CD4-positive, alpha-beta memory T cell (primary cell): ENCODE data around the gene ZXDC. TPM values are rescaled to one million over a fixed set of nuclear protein-coding genes. Genes with fewer than 3 reads are reported as not detected.

Experiments
- CTCF ChIA-PET: fragments of 350-600 bp; sonication (Branson Sonifier 250); formaldehyde crosslinking; loops from one replicate; lab custom pipeline; 2021; ENCODE audit warnings: inconsistent platforms; ENCODE audit not compliant: partially characterized antibody; lab: Charles Lee
- POLR2A ChIA-PET: fragments of 350-600 bp; sonication (Branson Sonifier 250); formaldehyde crosslinking; loops from one replicate; lab custom pipeline; 2021; ENCODE audit not compliant: partially characterized antibody; lab: Charles Lee
- DNase-seq, 5 donors: peaks; one replicate each; pipeline versions ENCODE4 v3.0.0 to v3.0.0-alpha.2; 2020 to 2022; ENCODE audit warnings: mixed read lengths in 1 of 5
- H3K27ac ChIP-seq: one replicate; pipeline ENCODE4 v1.7.0; 2013; ENCODE audit warnings: low read depth, low read length
- H3K27me3 ChIP-seq: 2 replicates; pipeline ENCODE4 v1.7.0; 2013; ENCODE audit warnings: mild to moderate bottlenecking, low read length, moderate library complexity; ENCODE audit not compliant: insufficient read depth
- H3K36me3 ChIP-seq: 2 replicates; pipeline ENCODE4 v1.7.0; 2013; ENCODE audit warnings: mild to moderate bottlenecking, low read length, moderate library complexity; ENCODE audit not compliant: insufficient read depth
- H3K4me1 ChIP-seq: 2 replicates; pipeline ENCODE4 v1.7.0; 2013; ENCODE audit warnings: mild to moderate bottlenecking, low read length, moderate library complexity; ENCODE audit not compliant: insufficient read depth
- H3K4me3 ChIP-seq, 2 donors: one replicate each; pipeline ENCODE4 v1.7.0; 2013; ENCODE audit warnings: low read length in 2 of 2, mild to moderate bottlenecking in 1 of 2
- H3K9me3 ChIP-seq, 2 donors: one replicate each; pipeline ENCODE4 v1.7.0; 2013; ENCODE audit warnings: low read length in 2 of 2, control low read depth in 1 of 2; ENCODE audit not compliant: control insufficient read depth in 1 of 2
- H3K27ac Mint-ChIP-seq, 7 donors: one replicate each; pipeline ENCODE4 v1.8.0; 2020 to 2021; ENCODE audit warnings: mixed read lengths in 7 of 7, mild to moderate bottlenecking in 6 of 7, inconsistent platforms in 3 of 7, moderate library complexity in 3 of 7
- H3K27me3 Mint-ChIP-seq, 2 donors: one replicate each; pipeline ENCODE4 v1.8.0; 2020 to 2021; ENCODE audit warnings: mixed read lengths in 2 of 2
- H3K36me3 Mint-ChIP-seq, 2 donors: one replicate each; pipeline ENCODE4 v1.8.0; 2020 to 2021; ENCODE audit warnings: mixed read lengths in 2 of 2, inconsistent platforms in 1 of 2, mild to moderate bottlenecking in 1 of 2
- H3K4me1 Mint-ChIP-seq, 4 donors: one replicate each; pipeline ENCODE4 v1.8.0; 2020 to 2021; ENCODE audit warnings: mixed read lengths in 4 of 4, mild to moderate bottlenecking in 1 of 4
- H3K4me3 Mint-ChIP-seq, 8 donors: one replicate each; pipeline ENCODE4 v1.8.0; 2020 to 2021; ENCODE audit warnings: mixed read lengths in 8 of 8, mild to moderate bottlenecking in 7 of 8, moderate library complexity in 6 of 8, inconsistent platforms in 3 of 8
- H3K9me3 Mint-ChIP-seq, 8 donors: one replicate each; pipeline ENCODE4 v1.8.0; 2020 to 2021; ENCODE audit warnings: mixed read lengths in 8 of 8, mild to moderate bottlenecking in 5 of 8, inconsistent platforms in 3 of 8, moderate library complexity in 1 of 8
- intact Hi-C: fragments of 100-400 bp; cut with micrococcal nuclease; formaldehyde crosslinking; loops from one replicate; pipeline ENCODE4 v1.15.1; 2023
- polyA plus RNA-seq, 2 donors: library from polyadenylated mRNA; unstranded; fragments of 300-500 nt; fragmentation: Illumina TruSeq; gene quantifications; one replicate each; pipeline ENCODE4 v1.2.3, GENCODE V29; 2021
- total RNA-seq, 2 experiments: library from RNA; stranded (reverse); gene quantifications; one replicate each; pipeline ENCODE4 v1.2.3, GENCODE V29; 2021

ZXDC gene
- total and polyA plus RNA-seq, 4 experiments from 2014 or later = 10.3 to 66.3 (median 42.9) TPM

- H3K9me3 Mint-ChIP-seq = no peaks in the 10 kb centered on the region
- peaks cover 38% of the 10 kb centered on the region in 2 donors for H3K27me3 Mint-ChIP-seq
- intact Hi-C loops = no loop called here
- no peak overlapping the region for H3K27ac ChIP-seq
- no peak overlapping the region for H3K4me3 Mint-ChIP-seq
- H3K4me1 ChIP-seq = no peaks in the 10 kb centered on the region
- no peaks in the 10 kb centered on the region for H3K27me3 ChIP-seq
- H3K36me3 ChIP-seq = no peaks in the 10 kb centered on the region
- H3K36me3 Mint-ChIP-seq = no peaks in the 10 kb centered on the region
- H3K9me3 ChIP-seq = no peaks in the 10 kb centered on the region
- ChIA-PET CTCF (interaction anchor here (1.8 kb wide), 1 partner anchor 11 kb away, joined by 3 read pairs; no protein-coding TSS in a partner anchor), POLR2A (no interaction called here)
- no peak overlapping the region for H3K4me3 ChIP-seq
- H3K27ac Mint-ChIP-seq = no peak overlapping the region
- no peak for DNase-seq
- H3K4me1 Mint-ChIP-seq = no peaks in the 10 kb centered on the region
Observed at GRCh38 chr3:126395846-126396513, 79.7 kb downstream of the ZXDC start.

- no peak overlapping the region for H3K27ac Mint-ChIP-seq
- intact Hi-C loops = no loop called here
- H3K9me3 Mint-ChIP-seq = no peaks in the 10 kb centered on the region
- POLR2A ChIA-PET = no interaction called here
- H3K27me3 Mint-ChIP-seq = peaks cover 44% of the 10 kb centered on the region in 2 donors
- no peaks in the 10 kb centered on the region for H3K36me3 Mint-ChIP-seq
- no peaks in the 10 kb centered on the region for H3K27me3 ChIP-seq
- no peak for DNase-seq
- H3K4me1 Mint-ChIP-seq = peaks cover 0 to 2% (median 0%) of the 10 kb centered on the region in 4 donors
- CTCF ChIA-PET = no interaction called here
- H3K4me3 Mint-ChIP-seq = no peak overlapping the region
- H3K4me3 ChIP-seq = no peak overlapping the region
- no peaks in the 10 kb centered on the region for H3K4me1 ChIP-seq
- no peak overlapping the region for H3K27ac ChIP-seq
- H3K9me3 ChIP-seq = no peaks in the 10 kb centered on the region
- H3K36me3 ChIP-seq = no peaks in the 10 kb centered on the region
Observed at GRCh38 chr3:126394977-126395321, 80.7 kb downstream of the ZXDC start.

- intact Hi-C loops = no loop called here
Observed at GRCh38 chr3:126394179-126394976, 81.3 kb downstream of the ZXDC start, which contains the start of gene CFAP100. Gene CFAP100 (plus strand): TSS chr3:126394909. CDS start chr3:126396001, 1,092 bp downstream.

GRCh38 chr3:126393563-126393962 lies 82.1 kb downstream of the ZXDC start:
- CTCF ChIA-PET = no interaction called here
- H3K4me1 ChIP-seq = no peaks in the 10 kb centered on the region
- Mint-ChIP-seq H3K36me3 (no peaks in the 10 kb centered on the region), H3K27ac (no peak overlapping the region), H3K4me3 (no peak overlapping the region), H3K9me3 (no peaks in the 10 kb centered on the region), H3K27me3 (peaks cover 49% of the 10 kb centered on the region in 2 donors), H3K4me1 (peaks cover 0 to 5% (median 2%) of the 10 kb centered on the region in 4 donors)
- POLR2A ChIA-PET = no interaction called here
- no peak overlapping the region for H3K4me3 ChIP-seq
- no peaks in the 10 kb centered on the region for H3K36me3 ChIP-seq
- no peak overlapping the region for H3K27ac ChIP-seq
- DNase-seq = no peak
- intact Hi-C loops = no loop called here
- no peaks in the 10 kb centered on the region for H3K27me3 ChIP-seq
- H3K9me3 ChIP-seq = no peaks in the 10 kb centered on the region

More at GRCh38 chr3:126394179-126394976, 81.3 kb downstream of the ZXDC start, which contains the start of gene CFAP100:
- POLR2A ChIA-PET = no interaction called here
- Histone ChIP-seq H3K4me1 (no peaks in the 10 kb centered on the region), H3K36me3 (no peaks in the 10 kb centered on the region), H3K27me3 (no peaks in the 10 kb centered on the region), H3K4me3 (no peak within 1 kb of the TSS), H3K27ac (no peak within 1 kb of the TSS), H3K9me3 (no peaks in the 10 kb centered on the region)
- Mint-ChIP-seq H3K36me3 (no peaks in the 10 kb centered on the region), H3K4me1 (peaks cover 0 to 5% (median 2%) of the 10 kb centered on the region in 4 donors), H3K9me3 (no peaks in the 10 kb centered on the region), H3K27ac (no peak within 1 kb of the TSS), H3K4me3 (no peak within 1 kb of the TSS), H3K27me3 (peaks cover 48 to 49% of the 10 kb centered on the region in 2 donors)
- CTCF ChIA-PET = no interaction called here
- no peak for DNase-seq

- no peak overlapping the region for H3K4me3 Mint-ChIP-seq
- Histone ChIP-seq H3K27ac (no peak overlapping the region), H3K4me3 (no peak overlapping the region), H3K9me3 (no peaks in the 10 kb centered on the region), H3K36me3 (no peaks in the 10 kb centered on the region), H3K27me3 (no peaks in the 10 kb centered on the region), H3K4me1 (no peaks in the 10 kb centered on the region)
- no peaks in the 10 kb centered on the region for H3K9me3 Mint-ChIP-seq
- intact Hi-C loops = no loop called here
- H3K27ac Mint-ChIP-seq = no peak overlapping the region
- POLR2A ChIA-PET = no interaction called here
- CTCF ChIA-PET = no interaction called here
- H3K27me3 Mint-ChIP-seq = peaks cover 52 to 56% of the 10 kb centered on the region in 2 donors
- no peaks in the 10 kb centered on the region for H3K36me3 Mint-ChIP-seq
- peaks cover 0 to 6% (median 2%) of the 10 kb centered on the region in 4 donors for H3K4me1 Mint-ChIP-seq
- no peak for DNase-seq
Observed at GRCh38 chr3:126392246-126392645, 83.4 kb downstream of the ZXDC start.

GRCh38 chr3:126391631-126392030 lies 84.1 kb downstream of the ZXDC start:
- no peaks in the 10 kb centered on the region for H3K4me1 ChIP-seq
- no peak overlapping the region for H3K4me3 Mint-ChIP-seq
- H3K27ac ChIP-seq = no peak overlapping the region
- no peak for DNase-seq
- H3K36me3 Mint-ChIP-seq = no peaks in the 10 kb centered on the region
- no peaks in the 10 kb centered on the region for H3K9me3 Mint-ChIP-seq
- intact Hi-C loops = no loop called here
- ChIA-PET CTCF (no interaction called here), POLR2A (no interaction called here)
- H3K36me3 ChIP-seq = no peaks in the 10 kb centered on the region
- H3K4me1 Mint-ChIP-seq = peaks cover 0 to 6% (median 2%) of the 10 kb centered on the region in 4 donors
- H3K9me3 ChIP-seq = no peaks in the 10 kb centered on the region
- H3K27me3 ChIP-seq = no peaks in the 10 kb centered on the region
- peaks cover 48 to 58% of the 10 kb centered on the region in 2 donors for H3K27me3 Mint-ChIP-seq
- H3K27ac Mint-ChIP-seq = no peak overlapping the region
- no peak overlapping the region for H3K4me3 ChIP-seq

- H3K4me3 Mint-ChIP-seq = no peak overlapping the region
- Histone ChIP-seq H3K4me3 (no peak overlapping the region), H3K36me3 (no peaks in the 10 kb centered on the region), H3K27ac (no peak overlapping the region), H3K9me3 (no peaks in the 10 kb centered on the region), H3K27me3 (no peaks in the 10 kb centered on the region), H3K4me1 (no peaks in the 10 kb centered on the region)
- no peak for DNase-seq
- ChIA-PET POLR2A (no interaction called here), CTCF (no interaction called here)
- no peak overlapping the region for H3K27ac Mint-ChIP-seq
- H3K36me3 Mint-ChIP-seq = no peaks in the 10 kb centered on the region
- H3K9me3 Mint-ChIP-seq = no peaks in the 10 kb centered on the region
- H3K4me1 Mint-ChIP-seq = peaks cover 0 to 6% (median 2%) of the 10 kb centered on the region in 4 donors
- intact Hi-C loops = no loop called here
- peaks cover 51 to 62% of the 10 kb centered on the region in 2 donors for H3K27me3 Mint-ChIP-seq
Observed at GRCh38 chr3:126390751-126391150, 84.9 kb downstream of the ZXDC start.
